ENCODE data around the gene LRRC70. TPM values are rescaled to one million over a fixed set of nuclear protein-coding genes. Genes with fewer than 3 reads are reported as not detected.
A peak's percentile ranks its signal among the peaks of the same experiment; 100 is the strongest.

Gene LRRC70
- polyA plus RNA-seq, 3 donors = 0.23 to 2.4 TPM; not detected in 1

- TF ChIP-seq, protein P1, sequence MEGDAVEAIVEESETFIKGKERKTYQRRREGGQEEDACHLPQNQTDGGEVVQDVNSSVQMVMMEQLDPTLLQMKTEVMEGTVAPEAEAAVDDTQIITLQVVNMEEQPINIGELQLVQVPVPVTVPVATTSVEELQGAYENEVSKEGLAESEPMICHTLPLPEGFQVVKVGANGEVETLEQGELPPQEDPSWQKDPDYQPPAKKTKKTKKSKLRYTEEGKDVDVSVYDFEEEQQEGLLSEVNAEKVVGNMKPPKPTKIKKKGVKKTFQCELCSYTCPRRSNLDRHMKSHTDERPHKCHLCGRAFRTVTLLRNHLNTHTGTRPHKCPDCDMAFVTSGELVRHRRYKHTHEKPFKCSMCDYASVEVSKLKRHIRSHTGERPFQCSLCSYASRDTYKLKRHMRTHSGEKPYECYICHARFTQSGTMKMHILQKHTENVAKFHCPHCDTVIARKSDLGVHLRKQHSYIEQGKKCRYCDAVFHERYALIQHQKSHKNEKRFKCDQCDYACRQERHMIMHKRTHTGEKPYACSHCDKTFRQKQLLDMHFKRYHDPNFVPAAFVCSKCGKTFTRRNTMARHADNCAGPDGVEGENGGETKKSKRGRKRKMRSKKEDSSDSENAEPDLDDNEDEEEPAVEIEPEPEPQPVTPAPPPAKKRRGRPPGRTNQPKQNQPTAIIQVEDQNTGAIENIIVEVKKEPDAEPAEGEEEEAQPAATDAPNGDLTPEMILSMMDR (IDR thresholded peaks at IDR 0.05) = no peak
- Histone ChIP-seq H4K20me1 (ENCODE audit: insufficient read depth, low read length) (no peaks in the 10 kb centered on the region), H3K9me3 (replicated peaks in 1 of 2; ENCODE audit: control insufficient read depth in 1 of 2, insufficient read depth in 1 of 2, low read length in 2 of 2) (no peaks in the 10 kb centered on the region), H3K4me1 (ENCODE audit: control insufficient read depth in 1 of 2, insufficient read depth in 2 of 2, low read length in 2 of 2) (peaks cover 18 to 20% of the 10 kb centered on the region in 2 donors), H2AFZ (ENCODE audit: insufficient read depth, low read depth, low read length, poor library complexity, severe bottlenecking) (no peak overlapping the region), H3K4me2 (replicated peaks; ENCODE audit: extremely low read depth, low read length, poor library complexity, severe bottlenecking) (no peak overlapping the region), H3K27ac (ENCODE audit: low read depth in 1 of 2, low read length in 2 of 2) (no peak overlapping the region), H3K4me3 (replicated peaks in 1 of 3; ENCODE audit: low read depth in 2 of 3, low read length in 3 of 3) (no peak overlapping the region), H3K27me3 (ENCODE audit: control insufficient read depth in 2 of 2, insufficient read depth in 2 of 2, low read length in 2 of 2) (no peaks in the 10 kb centered on the region), H3K79me2 (ENCODE audit: insufficient read depth, low read length) (no peaks in the 10 kb centered on the region), H3K9ac (ENCODE audit: insufficient read depth, low read length, poor library complexity, severe bottlenecking) (no peak overlapping the region), H3K36me3 (replicated peaks in 1 of 2; ENCODE audit: control insufficient read depth in 1 of 2, insufficient read depth in 2 of 2, low read length in 2 of 2) (peaks cover 0 to 9% of the 10 kb centered on the region in 2 donors)
- Mint-ChIP-seq H3K27ac (peak overlapping the region in 1 of 7 donors; percentile 17), H3K36me3 (peaks cover 22 to 32% of the 10 kb centered on the region in 2 donors), H3K27me3 (ENCODE audit: low read depth in 3 of 3) (no peaks in the 10 kb centered on the region), H3K9me3 (no peaks in the 10 kb centered on the region), H3K4me1 (peaks cover 20% of the 10 kb centered on the region), H3K4me3 (no peak overlapping the region)
- WGBS (ENCODE audit: insufficient coverage) = no CpG with 5 or more reads among the region's 2 CpGs
- DNase-seq = no peak
- intact Hi-C loops (cut with micrococcal nuclease) = no loop called here
These were observed 28.5 kb upstream of the LRRC70 start for GRCh38 chr5:62550103-62550502.

GRCh38 chr5:62555930-62556329 is 22.7 kb upstream of the LRRC70 start:
- Mint-ChIP-seq H3K4me3 (no peak overlapping the region), H3K4me1 (no peaks in the 10 kb centered on the region), H3K27me3 (ENCODE audit: low read depth in 3 of 3) (no peaks in the 10 kb centered on the region), H3K9me3 (no peaks in the 10 kb centered on the region), H3K27ac (no peak overlapping the region), H3K36me3 (peaks cover 43% of the 10 kb centered on the region in 2 donors)
- no peaks in the 10 kb centered on the region for H3K27me3 ChIP-seq (ENCODE audit: control insufficient read depth in 2 of 2, insufficient read depth in 2 of 2, low read length in 2 of 2)
- intact Hi-C loops (cut with micrococcal nuclease) = no loop called here
- no peaks in the 10 kb centered on the region for H3K79me2 ChIP-seq (ENCODE audit: insufficient read depth, low read length)
- H3K9me3 ChIP-seq (replicated peaks in 1 of 2; ENCODE audit: control insufficient read depth in 1 of 2, insufficient read depth in 1 of 2, low read length in 2 of 2) = no peaks in the 10 kb centered on the region
- H3K4me1 ChIP-seq (ENCODE audit: control insufficient read depth in 1 of 2, insufficient read depth in 2 of 2, low read length in 2 of 2) = no peaks in the 10 kb centered on the region
- H3K9ac ChIP-seq (ENCODE audit: insufficient read depth, low read length, poor library complexity, severe bottlenecking) = no peak overlapping the region
- H3K27ac ChIP-seq (ENCODE audit: low read depth in 1 of 2, low read length in 2 of 2) = no peak overlapping the region
- no peaks in the 10 kb centered on the region for H4K20me1 ChIP-seq (ENCODE audit: insufficient read depth, low read length)
- DNase-seq = no peak
- no peak overlapping the region for H3K4me2 ChIP-seq (replicated peaks; ENCODE audit: extremely low read depth, low read length, poor library complexity, severe bottlenecking)
- H3K4me3 ChIP-seq (replicated peaks in 1 of 3; ENCODE audit: low read depth in 2 of 3, low read length in 3 of 3) = no peak overlapping the region
- TF ChIP-seq, protein P1 (IDR thresholded peaks at IDR 0.05) = no peak
- H3K36me3 ChIP-seq (replicated peaks in 1 of 2; ENCODE audit: control insufficient read depth in 1 of 2, insufficient read depth in 2 of 2, low read length in 2 of 2) = peaks cover 4 to 19% of the 10 kb centered on the region in 2 donors
- no peak overlapping the region for H2AFZ ChIP-seq (ENCODE audit: insufficient read depth, low read depth, low read length, poor library complexity, severe bottlenecking)

Measured in CD14-positive monocyte (primary cell).